ENCODE results near the gene CILP. TPM values are rescaled to one million over a fixed set of nuclear protein-coding genes. Genes with fewer than 3 reads are reported as not detected.

The CILP gene
- total RNA-seq, 1 donor from 2014 or later = not detected

GRCh38 chr15:65196637-65197336 is 14.5 kb downstream of the CILP start:
- intact Hi-C loops (cut with micrococcal nuclease) = no loop called here

- intact Hi-C loops (cut with micrococcal nuclease) = no loop called here
Measured at GRCh38 chr15:65195548-65195923, 15.7 kb downstream of the CILP start.

- intact Hi-C loops (cut with micrococcal nuclease) = no loop called here
Measured at GRCh38 chr15:65194826-65195547, 16.3 kb downstream of the CILP start.

- intact Hi-C loops (cut with micrococcal nuclease) = no loop called here
Measured at GRCh38 chr15:65192016-65192415, 19.3 kb downstream of the CILP start.

- intact Hi-C loops (cut with micrococcal nuclease) = loop anchor here (1.0 to 10.0 kb wide), 3 partner anchors 115 to 804 kb away; partner anchors contain the start of genes PCLAF, RNU5B-1 and TRIP4
Measured at GRCh38 chr15:65189102-65189740, 22.1 kb downstream of the CILP start.

GRCh38 chr15:65188472-65188871 is 22.8 kb downstream of the CILP start:
- intact Hi-C loops (cut with micrococcal nuclease) = loop anchor here (10.0 kb wide), 1 partner anchor 804 kb away; the partner anchor contains the start of genes PCLAF and TRIP4

GRCh38 chr15:65184868-65185717 is 26.2 kb downstream of the CILP start, which contains the start of gene CLPX:
TSS of gene CLPX (minus strand) at chr15:65185342. CDS start at chr15:65185153, 189 bp downstream.
- intact Hi-C loops (cut with micrococcal nuclease) = loop anchor here (1.0 to 10.0 kb wide), 12 partner anchors 52 to 1090 kb away; partner anchors contain the start of genes MTFMT, PARP16, PCLAF and PDCD7

- intact Hi-C loops (cut with micrococcal nuclease) = loop anchor here (2.0 to 10.0 kb wide), 3 partner anchors 156 to 1090 kb away; partner anchors contain the start of genes MTFMT, PCLAF, SNX1 and TRIP4
Measured at GRCh38 chr15:65184305-65184867, 26.9 kb downstream of the CILP start.

- intact Hi-C loops (cut with micrococcal nuclease) = loop anchor here (2.0 to 10.0 kb wide), 3 partner anchors 155 to 1089 kb away; partner anchors contain the start of genes MTFMT, PCLAF, SNX1 and TRIP4
Measured at GRCh38 chr15:65183865-65184159, 27.5 kb downstream of the CILP start.

- intact Hi-C loops (cut with micrococcal nuclease) = loop anchor here (10.0 kb wide), 1 partner anchor 798 kb away; the partner anchor contains the start of genes PCLAF and TRIP4
Measured at GRCh38 chr15:65182538-65182937, 28.7 kb downstream of the CILP start.

GRCh38 chr15:65181582-65182353 is 29.5 kb downstream of the CILP start:
- intact Hi-C loops (cut with micrococcal nuclease) = loop anchor here (10.0 kb wide), 1 partner anchor 797 kb away; the partner anchor contains the start of genes PCLAF and TRIP4

- intact Hi-C loops (cut with micrococcal nuclease) = loop anchor here (10.0 kb wide), 1 partner anchor 795 kb away; the partner anchor contains the start of genes PCLAF and TRIP4
Measured at GRCh38 chr15:65180167-65180566, 31.1 kb downstream of the CILP start.

- intact Hi-C loops (cut with micrococcal nuclease) = no loop called here
Measured at GRCh38 chr15:65177901-65178300, 33.4 kb downstream of the CILP start.

GRCh38 chr15:65176056-65176455 is 35.2 kb downstream of the CILP start:
- intact Hi-C loops (cut with micrococcal nuclease) = no loop called here

GRCh38 chr15:65175511-65175910 is 35.8 kb downstream of the CILP start:
- intact Hi-C loops (cut with micrococcal nuclease) = no loop called here

GRCh38 chr15:65174509-65174908 is 36.8 kb downstream of the CILP start:
- intact Hi-C loops (cut with micrococcal nuclease) = no loop called here

- intact Hi-C loops (cut with micrococcal nuclease) = no loop called here
Measured at GRCh38 chr15:65172531-65172930, 38.7 kb downstream of the CILP start.

- intact Hi-C loops (cut with micrococcal nuclease) = no loop called here
Measured at GRCh38 chr15:65171428-65171827, 39.8 kb downstream of the CILP start.

- intact Hi-C loops (cut with micrococcal nuclease) = no loop called here
Measured at GRCh38 chr15:65165875-65166274, 45.4 kb downstream of the CILP start.

GRCh38 chr15:65164139-65164538 is 47.1 kb downstream of the CILP start:
- intact Hi-C loops (cut with micrococcal nuclease) = no loop called here

All from T-helper 1 cell treated with Interleukin-12 subunit alpha and Interleukin-12 subunit beta and Interleukin-4 antibody, amounts not matched to agents 30 ng/mL and 1 ng/mL, for 36 hours (primary cell).